Stimulated activated CD8-positive, alpha-beta memory T cell treated with anti-CD3 and anti-CD28 coated beads, Interleukin-4, amount 100 ng/mL, for 4 hours (primary cell): ENCODE data around the gene DBNL.
"Not testable (repeated sequence)": the region's sequence is repeated elsewhere in the genome, so short reads cannot be mapped to it uniquely, and the experiment has no call there.

Experiments
- DNase-seq, 2 donors: peaks; one replicate each; pipeline ENCODE4 v3.0.0-alpha.2; 2020; ENCODE audit warnings: low read depth in 2 of 2, low spot score in 1 of 2

DBNL gene

GRCh38 chr7:44044315-44045225 is at the start of gene DBNL:
Gene DBNL, plus strand, starts transcription at chr7:44044702. Its CDS starts 36 bp downstream, at chr7:44044738.
- DNase-seq, result peak; percentile 80 to 83

- DNase-seq, result not testable (repeated sequence)
These were observed 47.0 kb upstream of the DBNL start, which contains the start of gene SPDYE1 for GRCh38 chr7:43997532-43997931. Gene SPDYE1, plus strand, starts transcription at chr7:43997897. Its CDS starts 2,053 bp downstream, at chr7:43999950.

- DNase-seq, result not testable (repeated sequence)
These were observed 32.4 kb upstream of the DBNL start for GRCh38 chr7:44012081-44012480.

- not testable (repeated sequence) for DNase-seq
These were observed 29.4 kb upstream of the DBNL start for GRCh38 chr7:44015090-44015489.

GRCh38 chr7:44018857-44019807 is 25.4 kb upstream of the DBNL start:
- peak; percentile 98 to 99 for DNase-seq

- DNase-seq, result not testable (repeated sequence)
These were observed 24.7 kb upstream of the DBNL start for GRCh38 chr7:44019825-44020224.

GRCh38 chr7:44022069-44022468 is 22.4 kb upstream of the DBNL start:
- DNase-seq, result not testable (repeated sequence)

GRCh38 chr7:44022796-44023467 is 21.6 kb upstream of the DBNL start:
- not testable (repeated sequence) for DNase-seq

GRCh38 chr7:44029433-44029832 is 15.1 kb upstream of the DBNL start:
- not testable (repeated sequence) for DNase-seq

- not testable (repeated sequence) for DNase-seq
These were observed 14.5 kb upstream of the DBNL start for GRCh38 chr7:44030029-44030428.

GRCh38 chr7:44031319-44031718 is 13.2 kb upstream of the DBNL start:
- not testable (repeated sequence) for DNase-seq

GRCh38 chr7:44032031-44032430 is 12.5 kb upstream of the DBNL start:
- DNase-seq, result not testable (repeated sequence)

GRCh38 chr7:44033971-44034844 is 10.3 kb upstream of the DBNL start:
- DNase-seq, result not testable (repeated sequence)

GRCh38 chr7:44036364-44036763 is 8.1 kb upstream of the DBNL start:
- not testable (repeated sequence) for DNase-seq

GRCh38 chr7:44037951-44038350 is 6.6 kb upstream of the DBNL start:
- DNase-seq, result not testable (repeated sequence)

GRCh38 chr7:44038553-44038952 is 5.9 kb upstream of the DBNL start:
- DNase-seq, result not testable (repeated sequence)

- DNase-seq, result peak; percentile 49 to 81
These were observed 5.4 kb upstream of the DBNL start for GRCh38 chr7:44038961-44039558.

- not testable (repeated sequence) for DNase-seq
These were observed 4.6 kb upstream of the DBNL start for GRCh38 chr7:44039800-44040492.

- DNase-seq, result peak in 1 of 2 donors; percentile 47
These were observed 4.0 kb upstream of the DBNL start for GRCh38 chr7:44040493-44040891.
